CD4-positive, alpha-beta T cell treated with Interleukin-1 beta for 1 hour (primary cell): Measurements from ENCODE around the gene SYT7.
A peak's percentile ranks its signal among the peaks of the same experiment; 100 is the strongest.
"Not testable (repeated sequence)": the region's sequence is repeated elsewhere in the genome, so short reads cannot be mapped to it uniquely, and the experiment has no call there.

Source experiments
- DNase-seq, 2 donors: peaks; one replicate each; pipeline ENCODE4 v3.0.0-alpha.2; 2020 to 2022

The SYT7 gene, protein sequence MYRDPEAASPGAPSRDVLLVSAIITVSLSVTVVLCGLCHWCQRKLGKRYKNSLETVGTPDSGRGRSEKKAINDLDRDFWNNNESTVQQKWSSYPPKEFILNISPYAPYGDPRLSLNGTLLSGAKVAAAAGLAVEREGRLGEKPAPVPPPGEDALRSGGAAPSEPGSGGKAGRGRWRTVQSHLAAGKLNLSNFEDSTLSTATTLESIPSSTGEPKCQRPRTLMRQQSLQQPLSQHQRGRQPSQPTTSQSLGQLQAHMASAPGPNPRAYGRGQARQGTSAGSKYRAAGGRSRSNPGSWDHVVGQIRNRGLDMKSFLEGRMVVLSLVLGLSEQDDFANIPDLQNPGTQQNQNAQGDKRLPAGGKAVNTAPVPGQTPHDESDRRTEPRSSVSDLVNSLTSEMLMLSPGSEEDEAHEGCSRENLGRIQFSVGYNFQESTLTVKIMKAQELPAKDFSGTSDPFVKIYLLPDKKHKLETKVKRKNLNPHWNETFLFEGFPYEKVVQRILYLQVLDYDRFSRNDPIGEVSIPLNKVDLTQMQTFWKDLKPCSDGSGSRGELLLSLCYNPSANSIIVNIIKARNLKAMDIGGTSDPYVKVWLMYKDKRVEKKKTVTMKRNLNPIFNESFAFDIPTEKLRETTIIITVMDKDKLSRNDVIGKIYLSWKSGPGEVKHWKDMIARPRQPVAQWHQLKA

DNA sequence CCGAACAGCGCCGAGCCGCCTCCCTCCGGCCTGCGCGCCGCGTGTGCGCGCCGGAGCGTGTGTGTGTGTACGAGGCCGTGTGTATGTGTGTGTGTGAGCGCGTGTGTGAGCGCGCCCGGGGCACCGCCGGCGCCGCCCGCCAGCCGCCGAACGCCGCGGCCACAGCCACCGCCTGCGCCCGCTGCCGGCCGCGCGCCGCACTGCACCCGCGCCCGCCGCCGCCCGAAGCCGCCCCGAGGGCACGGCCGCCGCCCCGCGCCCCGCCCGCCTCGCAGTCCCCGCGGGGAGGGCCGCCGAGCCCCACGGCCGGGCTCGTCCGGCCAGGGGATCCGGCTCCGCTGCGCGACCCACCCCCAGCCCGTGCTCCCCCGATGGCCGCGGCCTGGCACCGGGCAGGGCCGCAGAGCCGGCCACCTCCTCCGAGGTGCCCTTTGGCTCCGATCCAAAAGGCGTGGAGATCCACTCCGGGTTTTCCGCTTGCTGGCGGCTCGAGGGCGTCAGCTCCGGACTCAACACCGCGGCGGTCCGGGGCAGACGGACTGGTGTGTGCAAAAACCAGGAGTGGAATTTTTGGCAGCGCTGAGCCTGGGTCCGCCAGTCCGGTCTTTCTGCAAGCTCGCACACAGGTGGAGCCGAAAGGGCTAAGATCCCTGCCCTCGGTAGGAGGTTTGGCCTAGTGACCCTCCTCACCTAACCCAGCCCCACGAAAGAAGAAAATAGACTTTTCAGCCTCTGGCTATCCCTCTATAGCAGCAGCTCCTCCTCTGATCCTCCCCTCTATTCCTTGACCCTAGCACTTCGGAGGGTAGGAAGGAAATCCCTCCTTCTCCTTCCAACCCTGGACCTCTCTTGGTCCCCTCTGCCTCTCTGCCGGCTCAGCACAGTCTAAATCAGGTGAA lies at the start of gene SYT7:
Gene SYT7, minus strand, starts transcription at position 47 of the 899 bp plus-strand sequence. CDS start 256 bp downstream, outside the sequence.
- peak; percentile 93 to 96 for DNase-seq

DNA sequence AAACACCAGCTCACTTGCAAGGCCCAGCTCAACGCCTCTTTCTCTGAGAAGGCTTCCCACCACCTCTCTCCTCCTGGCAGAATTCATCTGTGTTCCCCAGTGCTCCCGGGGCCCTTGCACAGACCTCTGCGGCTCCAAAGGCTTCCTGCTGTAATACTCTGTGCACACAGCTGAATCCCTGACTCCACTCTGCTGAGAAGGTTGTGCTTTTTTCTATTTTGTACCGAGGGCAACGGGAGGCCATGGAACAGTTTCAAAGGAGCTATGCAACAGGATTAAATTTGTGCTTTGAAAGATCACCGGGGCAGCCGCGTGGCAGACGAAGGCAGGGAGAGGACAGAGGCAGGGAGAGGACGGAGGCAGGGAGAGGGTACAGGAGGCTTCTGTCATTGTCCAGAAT lies 49.2 kb upstream of the SYT7 start:
- DNase-seq, result no peak

DNA sequence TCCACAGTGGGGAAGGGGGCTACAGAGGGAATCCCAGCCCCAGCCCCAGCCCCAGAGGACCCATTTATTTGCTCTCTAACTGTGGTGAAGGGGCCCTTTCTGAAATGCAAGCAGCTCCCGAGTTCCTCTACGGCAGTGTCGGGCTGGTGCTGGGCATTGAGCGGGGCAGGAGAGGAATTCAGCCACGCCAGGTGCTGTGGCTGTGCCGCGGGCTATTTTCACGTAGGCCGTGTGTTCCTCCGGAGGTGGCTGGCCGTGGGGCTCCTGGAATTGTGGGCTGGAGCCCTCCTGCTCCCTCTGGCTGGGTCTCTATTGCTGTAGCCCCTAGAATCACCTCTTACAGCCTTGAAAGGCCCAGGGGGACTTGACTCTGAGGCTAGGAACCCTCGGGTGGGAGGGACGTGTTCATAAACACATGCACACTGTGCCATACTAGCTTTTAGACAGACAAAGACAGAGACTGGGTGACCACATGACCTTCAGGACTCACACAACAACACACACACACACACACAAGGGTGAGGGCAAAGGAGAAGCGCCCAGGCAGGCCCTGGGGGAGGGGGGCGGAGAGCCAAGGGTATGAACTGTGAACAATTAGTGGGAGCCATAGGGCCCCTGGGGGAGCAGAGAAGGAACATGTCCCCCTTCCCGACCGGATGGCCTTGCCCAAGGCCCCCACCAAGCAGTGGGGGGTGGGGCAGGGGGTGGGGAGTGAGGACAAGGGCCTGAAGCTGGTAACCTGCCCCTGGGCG lies 48.4 kb upstream of the SYT7 start:
- no peak for DNase-seq

DNA sequence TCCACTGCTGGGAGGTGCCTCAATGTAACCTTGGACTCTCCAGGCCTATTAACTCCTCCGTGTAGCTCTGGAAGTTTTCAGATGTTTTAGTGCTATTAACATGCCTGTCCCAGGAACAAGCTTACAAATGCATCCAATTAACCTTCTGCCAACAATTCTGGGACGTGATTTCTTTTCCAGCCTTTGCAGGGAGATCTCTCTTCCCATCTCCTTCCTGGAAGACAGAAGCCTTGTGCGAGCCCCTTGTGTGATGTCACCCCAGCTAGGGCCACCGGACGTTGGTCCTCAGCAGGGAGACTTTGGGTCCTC lies 47.7 kb upstream of the SYT7 start:
- DNase-seq, result no peak

DNA sequence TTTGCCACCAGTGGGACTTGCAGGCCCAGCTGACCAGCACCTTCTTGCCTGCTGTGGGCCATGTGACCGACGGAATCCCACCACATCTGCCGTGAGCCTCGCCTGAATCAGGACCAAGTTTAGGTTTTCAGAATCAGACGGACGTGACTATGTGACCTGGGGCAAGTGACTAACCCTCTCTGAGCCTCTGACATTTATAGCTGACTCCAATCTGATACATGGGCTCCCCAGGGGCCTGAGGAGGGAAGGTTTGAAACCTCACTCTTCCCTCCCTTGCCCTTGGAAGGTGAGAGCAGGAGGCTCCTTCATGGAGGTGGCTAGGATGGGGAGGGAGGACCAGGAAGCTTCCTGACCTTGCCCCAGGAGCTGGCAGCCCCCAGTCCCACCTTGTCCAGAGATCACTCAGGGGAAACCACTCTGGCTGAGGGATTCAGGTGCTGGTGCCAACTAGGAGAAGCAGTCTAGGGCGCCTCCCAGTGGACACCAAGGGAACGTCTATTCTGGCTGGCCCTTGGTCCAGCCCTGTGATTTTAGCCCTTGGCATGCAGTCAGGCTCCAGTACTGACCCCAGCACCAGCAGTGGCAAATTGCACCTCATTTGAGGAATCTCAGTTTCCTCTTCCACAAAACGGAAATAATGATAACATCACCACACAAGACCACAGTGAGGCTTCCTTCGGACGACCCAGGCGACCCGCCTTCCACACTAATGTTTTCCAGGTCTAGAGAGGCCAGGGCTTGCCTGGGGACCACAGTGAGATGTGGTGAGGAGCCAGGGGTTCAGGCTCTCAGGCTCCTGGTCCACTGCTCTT lies 47.2 kb upstream of the SYT7 start:
- DNase-seq, result no peak

DNA sequence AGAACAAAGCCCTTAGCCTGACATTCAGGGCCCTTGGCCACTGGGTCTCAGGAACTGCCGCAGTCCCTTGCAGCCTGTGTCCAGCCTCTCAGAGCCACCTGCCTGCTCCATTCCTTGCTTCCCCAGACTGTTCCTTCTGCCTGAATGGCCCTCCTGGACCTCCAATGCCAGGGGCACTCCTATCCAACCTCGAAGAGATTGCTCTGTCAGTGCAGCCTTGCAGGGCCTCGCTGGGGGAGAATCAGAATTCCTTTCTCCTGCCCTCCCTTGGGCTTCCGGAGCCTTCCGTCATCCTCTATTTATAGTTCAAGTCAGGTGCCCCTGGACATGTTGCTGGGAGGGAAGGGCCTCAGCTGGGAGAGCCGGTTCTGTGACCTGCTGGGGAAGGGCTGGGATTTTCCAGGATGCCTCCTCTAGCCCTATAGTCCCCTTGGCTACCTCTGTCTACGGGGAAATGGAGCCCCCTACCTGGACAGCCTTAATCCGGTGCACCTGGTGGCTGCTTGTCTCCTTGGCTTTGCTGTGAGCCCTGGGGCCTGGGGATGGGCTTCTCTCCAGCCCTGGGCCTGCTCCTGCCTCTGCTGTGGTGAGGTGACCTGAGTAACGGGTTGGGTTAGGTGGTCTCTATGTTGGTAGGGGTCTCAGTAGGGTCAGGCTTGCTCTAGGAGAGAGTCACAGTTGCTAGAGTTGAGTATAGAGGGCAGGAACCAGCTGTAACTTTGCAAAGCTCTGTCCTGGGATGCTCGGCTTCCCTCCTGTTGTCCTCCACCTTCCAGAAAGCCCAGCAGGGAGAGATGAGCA lies 45.9 kb upstream of the SYT7 start:
- no peak for DNase-seq

DNA sequence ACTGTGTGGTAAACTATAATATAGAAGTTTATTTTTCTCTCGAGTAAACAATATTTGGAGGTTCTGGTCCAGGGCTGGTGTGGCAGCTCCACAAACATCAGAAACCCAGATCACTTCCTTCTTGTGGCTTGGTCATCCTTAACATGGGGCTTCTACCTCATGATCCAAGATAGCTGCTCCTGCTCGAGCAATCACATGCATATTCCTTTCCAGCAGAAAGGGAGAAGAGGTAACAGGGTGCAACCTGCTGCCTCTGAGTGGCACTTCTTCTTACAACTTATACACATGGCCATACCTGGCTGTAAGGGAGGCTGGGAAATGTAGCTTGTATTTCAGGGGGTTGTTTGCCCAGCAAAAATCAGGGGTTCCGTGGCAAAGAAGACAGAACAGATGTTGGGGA lies 44.6 kb upstream of the SYT7 start:
- no peak for DNase-seq

DNA sequence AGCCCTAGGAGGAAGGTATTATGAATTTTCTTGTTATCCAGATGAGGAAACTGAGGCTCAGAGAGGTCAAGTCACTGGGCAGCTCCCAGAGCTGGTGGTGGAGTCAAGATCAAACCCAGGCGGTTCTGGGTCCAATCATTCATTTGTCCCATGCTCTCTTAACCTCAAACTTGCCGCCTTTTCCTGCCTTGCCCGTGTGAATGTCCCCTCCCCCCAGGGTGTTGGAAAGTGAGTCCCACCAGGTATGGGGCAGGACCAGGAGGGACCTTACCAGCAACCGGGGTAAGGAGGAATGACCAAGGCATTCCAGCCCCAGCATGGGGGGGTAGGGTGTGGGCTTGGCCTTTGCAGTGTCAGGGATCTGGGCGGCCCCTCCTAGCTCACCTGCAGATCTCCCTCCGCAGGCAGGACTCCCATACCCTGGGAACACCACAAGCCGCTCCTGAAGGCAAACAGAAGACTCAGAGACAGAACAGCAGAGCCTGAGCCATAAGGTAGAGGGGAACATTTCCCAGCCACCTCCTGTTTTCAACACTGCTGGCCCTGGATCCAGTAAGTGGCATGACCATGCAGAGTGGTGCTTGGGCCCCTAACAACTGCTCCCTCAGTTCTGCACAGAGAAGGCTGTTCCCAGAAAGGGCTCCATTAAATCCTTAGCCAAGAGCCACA lies 41.2 kb upstream of the SYT7 start:
- no peak for DNase-seq

DNA sequence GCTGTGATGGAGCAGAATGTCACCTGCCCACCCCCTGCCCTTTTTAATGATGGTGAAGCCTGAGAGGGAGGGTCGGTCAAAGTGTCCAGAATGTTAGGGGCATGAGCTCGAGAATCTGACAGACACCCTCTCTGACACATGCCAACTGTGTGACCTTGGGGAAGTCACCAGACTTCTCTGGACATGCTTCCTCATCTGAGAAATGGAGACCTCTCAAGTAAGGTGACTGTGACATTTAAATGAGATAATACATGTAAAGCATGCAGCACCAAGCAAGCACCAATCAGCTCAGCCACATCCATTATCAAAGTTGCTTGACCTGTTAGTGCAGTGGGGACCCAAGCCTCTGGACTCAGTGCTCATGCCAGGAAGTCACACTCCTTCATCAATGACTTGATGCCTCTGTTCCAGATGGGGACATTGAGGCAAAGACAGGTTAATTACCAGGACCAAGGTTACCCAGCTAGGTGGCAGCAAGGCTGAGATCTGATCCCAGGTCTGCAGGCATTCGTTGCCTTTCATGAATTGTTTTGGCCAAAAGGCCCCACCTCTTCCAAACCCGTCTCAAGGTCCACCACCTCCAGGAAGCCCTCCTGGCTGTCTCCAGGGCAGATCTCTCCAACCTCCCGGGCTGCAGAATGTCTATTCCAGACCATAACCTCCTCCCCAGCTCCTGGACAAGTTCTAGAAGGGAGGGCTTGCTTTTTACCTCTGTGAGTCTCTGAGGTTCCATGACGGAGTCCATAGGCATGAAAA lies 38.8 kb upstream of the SYT7 start:
- no peak for DNase-seq

DNA sequence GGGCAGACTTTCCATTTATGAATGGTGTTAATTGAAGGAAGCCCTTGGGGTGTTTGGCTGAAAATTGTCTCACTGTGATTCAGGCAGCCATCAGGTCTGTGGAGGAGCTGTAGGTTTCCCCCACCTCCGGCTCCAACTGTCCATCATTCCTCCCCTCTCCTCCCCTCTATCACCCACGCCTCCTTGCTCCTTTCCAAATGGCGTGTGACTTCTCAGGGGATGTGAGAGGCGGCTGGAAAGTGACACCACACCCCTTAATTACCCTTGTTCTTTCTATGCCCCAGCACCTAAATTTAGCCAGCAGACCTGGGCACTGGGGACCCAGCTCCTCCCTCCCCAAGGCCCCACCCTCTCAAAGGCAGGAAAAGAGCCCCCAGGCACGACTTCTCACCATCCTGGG lies 38.1 kb upstream of the SYT7 start:
- DNase-seq, result no peak

DNA sequence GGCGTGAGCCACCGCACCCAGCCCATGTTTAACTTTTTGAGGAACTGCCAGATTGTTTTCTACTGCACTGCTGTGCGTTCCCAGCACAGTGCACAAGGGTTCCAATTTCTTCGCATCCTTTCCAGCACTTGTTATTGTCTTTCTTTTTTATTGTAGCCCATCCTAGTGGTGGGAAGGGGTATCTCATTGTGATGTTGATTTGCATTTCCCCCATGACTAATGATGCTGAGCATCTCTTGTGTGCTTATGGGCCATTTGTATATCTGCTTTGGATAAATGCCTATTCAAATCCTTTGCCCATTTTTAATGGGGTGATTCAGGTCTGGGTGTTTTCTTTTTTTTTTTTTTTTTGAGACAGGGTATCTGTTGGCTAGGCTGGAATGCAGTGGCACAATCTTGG lies 36.6 kb upstream of the SYT7 start:
- DNase-seq, result no peak

DNA sequence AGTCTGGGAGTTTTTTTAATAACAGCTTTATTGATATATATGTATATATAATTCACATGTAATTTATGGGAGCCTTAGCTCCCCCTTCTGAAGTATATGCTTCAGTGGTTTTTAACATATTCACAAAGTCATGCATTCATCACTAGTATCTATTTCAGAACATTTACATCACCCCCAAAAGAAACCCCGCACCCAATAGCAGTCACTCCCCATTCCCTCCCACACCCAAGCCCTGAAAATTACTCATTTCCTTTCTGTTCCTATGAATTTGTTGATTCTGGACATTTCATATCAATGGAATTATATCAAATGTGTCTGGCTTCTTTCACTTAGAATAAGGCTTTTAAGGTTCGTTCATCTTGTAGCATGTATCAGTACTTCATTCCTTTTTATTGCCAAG lies 35.6 kb upstream of the SYT7 start:
- DNase-seq, result no peak

DNA sequence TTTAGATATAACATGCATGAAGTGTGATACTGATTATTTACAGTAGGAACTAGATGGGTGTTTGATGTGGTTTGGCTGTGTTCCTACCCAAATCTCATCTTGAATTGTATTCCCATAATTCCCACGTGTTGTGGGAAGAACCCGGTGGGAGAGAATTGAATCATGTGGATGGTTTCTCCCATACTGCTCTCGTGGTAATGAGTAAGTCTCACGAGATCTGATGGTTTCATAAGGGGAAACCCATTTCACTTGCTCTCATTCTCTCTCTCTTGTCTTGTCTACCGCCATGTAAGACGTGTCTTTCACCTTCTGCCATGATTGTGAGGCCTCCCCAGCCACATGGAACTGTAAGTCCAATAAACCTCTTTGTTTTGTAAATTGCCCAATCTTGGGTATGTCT lies 33.9 kb upstream of the SYT7 start:
- DNase-seq, result not testable (repeated sequence)

DNA sequence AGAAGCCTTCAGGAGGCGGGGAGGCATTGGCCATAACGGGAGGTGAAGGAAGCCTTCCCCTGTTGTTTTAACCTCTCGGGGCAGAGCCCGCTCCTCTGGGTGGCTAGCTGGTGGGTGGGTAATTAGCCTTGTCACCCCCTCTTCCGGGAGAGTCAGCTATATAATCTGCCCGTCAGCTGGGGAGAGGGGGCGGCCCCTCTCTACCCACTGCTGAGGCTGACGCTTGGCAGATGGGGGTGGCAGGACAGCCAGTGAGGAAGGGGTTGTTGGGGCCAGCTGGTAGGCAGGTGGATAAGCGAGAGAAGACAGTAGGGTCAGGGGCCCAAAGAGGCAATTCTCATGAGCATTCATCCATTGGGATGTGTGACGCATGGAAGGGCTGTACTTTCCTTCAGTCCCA lies 33.0 kb upstream of the SYT7 start:
- DNase-seq, result no peak

DNA sequence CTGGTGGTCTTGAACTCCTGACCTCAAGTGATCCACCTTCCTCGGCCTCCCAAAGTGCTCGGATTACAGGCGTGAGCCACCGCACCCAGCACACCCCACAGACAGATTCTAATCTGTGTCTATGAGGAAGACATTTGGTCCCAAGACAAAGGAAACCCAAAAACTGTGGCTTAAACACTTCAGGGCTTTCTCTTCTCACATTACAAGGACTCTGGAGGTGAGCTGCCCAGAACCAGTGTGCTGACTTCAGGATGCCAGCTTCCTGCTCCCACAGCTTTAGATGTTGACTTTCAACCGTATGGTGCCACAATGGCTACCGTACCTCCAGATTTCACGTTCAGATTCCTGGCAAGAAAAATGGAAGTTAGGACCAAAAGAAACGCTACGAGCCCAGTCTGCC lies 32.2 kb upstream of the SYT7 start:
- DNase-seq, result no peak

DNA sequence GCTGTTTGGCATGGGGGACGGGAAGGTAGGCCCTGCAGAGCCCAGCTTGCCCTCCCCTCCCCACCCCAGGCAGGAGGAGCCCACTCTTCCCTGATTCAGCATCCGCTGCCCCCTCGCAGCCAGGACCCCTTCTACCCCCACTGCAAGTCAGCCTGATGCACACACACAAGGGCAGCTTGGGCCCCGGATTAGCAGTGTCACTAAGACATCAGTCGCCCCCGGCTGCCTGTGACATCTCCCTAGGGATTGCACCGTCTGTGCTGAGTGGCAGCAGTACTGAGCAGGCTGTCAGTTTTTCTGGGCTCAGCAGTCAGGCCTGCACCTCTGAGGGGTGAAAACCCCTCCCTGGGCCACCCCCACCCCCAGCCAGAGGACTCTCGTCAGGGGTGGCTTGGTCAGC lies 30.4 kb upstream of the SYT7 start:
- no peak for DNase-seq

DNA sequence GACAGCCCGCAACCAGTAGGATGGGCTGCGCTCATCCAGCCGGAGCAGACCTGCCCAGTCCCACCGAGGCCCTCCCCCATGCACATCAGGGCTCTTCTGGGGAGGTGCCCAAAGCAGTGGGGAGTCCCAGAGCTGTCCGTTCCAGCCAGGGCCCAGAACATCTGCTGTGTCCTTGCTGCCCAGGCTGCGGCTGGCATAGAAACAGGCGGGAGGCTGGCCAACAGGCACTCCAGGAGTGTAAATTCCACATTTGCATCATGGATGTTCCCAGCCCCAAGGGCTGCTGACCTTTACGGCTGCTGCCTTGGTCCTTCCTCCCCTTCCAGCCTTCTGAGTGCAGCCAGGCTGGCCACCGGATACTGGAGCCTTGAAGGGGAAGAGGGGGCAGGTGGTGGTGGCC lies 30.0 kb upstream of the SYT7 start:
- DNase-seq, result no peak

DNA sequence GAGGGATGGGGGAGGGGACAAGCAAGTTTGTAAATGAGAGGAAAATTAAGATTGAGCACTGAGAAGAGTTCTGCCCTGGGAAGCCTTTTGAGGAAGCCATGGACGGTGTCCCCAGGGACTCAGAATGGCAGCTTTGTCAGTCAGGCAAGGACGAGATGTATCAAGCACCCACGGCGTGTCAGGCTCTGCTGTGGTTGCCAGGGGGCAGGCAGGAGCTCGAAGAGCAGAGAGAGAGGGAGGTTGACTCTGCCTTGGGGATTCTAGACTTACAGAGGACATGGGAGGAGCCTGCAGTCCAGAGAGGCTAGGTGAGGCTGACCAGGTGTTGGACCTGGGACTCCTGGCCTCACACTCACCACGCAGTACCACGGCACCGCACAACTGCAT lies 29.1 kb upstream of the SYT7 start:
- no peak for DNase-seq

DNA sequence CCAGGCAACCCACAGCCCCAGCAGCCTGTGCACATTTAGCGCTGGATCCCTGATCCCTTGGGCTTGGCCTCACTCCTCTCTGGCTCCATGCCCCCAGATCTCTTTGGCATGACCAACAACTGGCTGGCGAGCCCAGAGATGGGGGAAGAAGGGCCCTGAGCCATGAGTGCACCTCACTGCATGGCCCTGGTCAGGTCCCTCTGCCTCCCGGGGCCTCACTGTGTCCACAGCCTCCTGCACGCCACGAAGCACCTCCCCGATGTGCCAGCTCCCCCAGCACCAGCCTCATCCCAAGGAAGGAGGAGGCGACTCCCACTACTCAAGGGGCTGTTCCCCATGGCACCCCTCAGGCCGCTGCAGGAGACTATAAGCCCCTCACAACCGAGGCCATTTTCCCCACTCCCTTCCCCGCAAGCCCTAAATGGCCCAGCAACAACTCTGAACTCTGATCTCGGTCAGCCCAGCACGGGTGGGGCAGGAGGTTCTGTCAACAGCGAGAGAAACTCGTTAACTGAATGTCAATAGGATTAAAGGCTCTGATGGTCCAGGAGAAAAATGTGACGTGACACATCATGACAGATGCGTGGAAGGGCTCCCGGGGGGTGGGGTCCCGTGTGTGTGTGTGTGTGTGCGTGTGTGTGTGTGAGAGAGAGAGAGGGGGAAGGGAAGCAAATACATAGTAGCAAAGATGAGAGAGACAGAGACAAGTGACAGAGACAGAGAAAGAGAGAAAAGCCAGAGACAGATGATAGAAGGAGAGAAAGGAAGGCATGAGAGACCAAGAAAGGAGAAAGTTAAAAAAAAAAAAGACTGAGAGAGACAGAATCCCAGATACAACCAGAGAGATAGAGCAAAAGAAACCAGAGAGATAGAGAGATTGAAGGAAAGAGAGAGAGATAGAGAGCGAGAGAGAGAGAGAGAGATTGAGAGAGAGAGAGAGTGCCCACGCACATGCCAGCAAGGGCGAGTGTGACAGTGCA lies 28.4 kb upstream of the SYT7 start:
- no peak for DNase-seq
